Mesodermal cell (in vitro differentiated cells): ENCODE measurements around the gene IARS2.
A peak's percentile ranks its signal among the peaks of the same experiment; 100 is the strongest.
"Not testable (repeated sequence)": the region's sequence is repeated elsewhere in the genome, so short reads cannot be mapped to it uniquely, and the experiment has no call there.

Source experiments
- H3K27ac ChIP-seq: 2 replicates; pipeline ENCODE4 v1.7.0; 2013; ENCODE audit warnings: mild to moderate bottlenecking, low read depth, low read length, moderate library complexity; ENCODE audit not compliant: severe bottlenecking
- H3K36me3 ChIP-seq: 2 replicates; pipeline ENCODE4 v1.7.1; 2013; ENCODE audit warnings: mild to moderate bottlenecking, low read length, moderate library complexity; ENCODE audit not compliant: control insufficient read depth, insufficient read depth
- H3K4me1 ChIP-seq: one replicate; pipeline ENCODE4 v1.7.1; 2013; ENCODE audit warnings: mild to moderate bottlenecking, low read length; ENCODE audit not compliant: insufficient read depth, control insufficient read depth, poor library complexity, severe bottlenecking
- H3K4me3 ChIP-seq: 2 replicates; pipeline ENCODE4 v1.7.0; 2013; ENCODE audit warnings: low read length, control low read depth, mild to moderate bottlenecking; ENCODE audit not compliant: insufficient read depth, poor library complexity, severe bottlenecking; ENCODE audit errors: extremely low read depth
- H3K9me3 ChIP-seq: 2 replicates; pipeline ENCODE4 v1.7.1; 2013; ENCODE audit warnings: mild to moderate bottlenecking, low read length, moderate library complexity; ENCODE audit not compliant: control insufficient read depth
- whole genome bisulfite sequencing, 2 experiments: methylation state at CpG; one replicate each; pipeline ENCODE4 v1.1.5; 2013; ENCODE audit warnings: missing lambda C conversion rate in 2 of 2; ENCODE audit not compliant: insufficient coverage in 2 of 2; 5-methylcytosine and 5-hydroxymethylcytosine counted together

Gene IARS2

GRCh38 chr1:220076861-220077762 is 16.8 kb upstream of the IARS2 start:
- Histone ChIP-seq H3K9me3 (no peaks in the 10 kb centered on the region), H3K4me1 (no peaks in the 10 kb centered on the region), H3K36me3 (peaks cover 18% of the 10 kb centered on the region), H3K4me3 (no peak overlapping the region), H3K27ac (no peak overlapping the region)
- 100% methylated on average over 2 of the region's 4 CpGs; no CpG with 5 or more reads in 1 of the 2 experiments for WGBS, 2 experiments

GRCh38 chr1:220077887-220078286 is 16.0 kb upstream of the IARS2 start:
- Histone ChIP-seq H3K36me3 (peaks cover 11% of the 10 kb centered on the region), H3K9me3 (no peaks in the 10 kb centered on the region), H3K4me1 (no peaks in the 10 kb centered on the region), H3K27ac (no peak overlapping the region), H3K4me3 (no peak overlapping the region)
- 100% methylated on average over 2 of the region's 3 CpGs for WGBS, 2 experiments

GRCh38 chr1:220084460-220084859 is 9.5 kb upstream of the IARS2 start:
- Histone ChIP-seq H3K4me1 (no peaks in the 10 kb centered on the region), H3K9me3 (no peaks in the 10 kb centered on the region), H3K27ac (no peak overlapping the region), H3K4me3 (no peak overlapping the region), H3K36me3 (peaks cover 2% of the 10 kb centered on the region)
- no CpG with 5 or more reads among the region's 1 CpG for WGBS, 2 experiments

GRCh38 chr1:220086261-220086686 is 7.7 kb upstream of the IARS2 start:
- not testable (repeated sequence) for H3K4me1 ChIP-seq, H3K9me3 ChIP-seq, H3K36me3 ChIP-seq, H3K4me3 ChIP-seq, H3K27ac ChIP-seq
- WGBS, 2 experiments, result 84 to 91% methylated on average over 13 to 15 of the region's 15 CpGs

GRCh38 chr1:220089650-220090556 is 4.0 kb upstream of the IARS2 start, which contains the start of gene BPNT1:
BPNT1 (minus strand) TSS chr1:220089788; CDS start chr1:220079846, 9,942 bp downstream.
- Histone ChIP-seq H3K4me3 (peak within 1 kb of the TSS; percentile 65), H3K27ac (no peak within 1 kb of the TSS), H3K36me3 (no peaks in the 10 kb centered on the region), H3K4me1 (no peaks in the 10 kb centered on the region), H3K9me3 (no peaks in the 10 kb centered on the region)
- WGBS, 2 experiments, result 3 to 6% methylated on average over 20 to 28 of the region's 35 CpGs

- no peak overlapping the region for H3K4me3 ChIP-seq
- no peaks in the 10 kb centered on the region for H3K4me1 ChIP-seq
- WGBS, 2 experiments, result no CpG with 5 or more reads among the region's 1 CpG
- H3K9me3 ChIP-seq, result no peaks in the 10 kb centered on the region
- no peak overlapping the region for H3K27ac ChIP-seq
- H3K36me3 ChIP-seq, result peaks cover 18% of the 10 kb centered on the region
These were observed 1.2 kb upstream of the IARS2 start for GRCh38 chr1:220092694-220093093.

GRCh38 chr1:220093361-220094015 is 444 bp upstream of the IARS2 start:
- peaks cover 26% of the 10 kb centered on the region for H3K36me3 ChIP-seq
- no peaks in the 10 kb centered on the region for H3K9me3 ChIP-seq
- no peaks in the 10 kb centered on the region for H3K4me1 ChIP-seq
- peak overlapping the region; percentile 86 for H3K4me3 ChIP-seq
- 50 to 100% methylated on average over 2 to 3 of the region's 12 CpGs for WGBS, 2 experiments
- H3K27ac ChIP-seq, result peak overlapping the region; percentile 24

- Histone ChIP-seq H3K9me3 (no peaks in the 10 kb centered on the region), H3K4me3 (no peak overlapping the region), H3K27ac (no peak overlapping the region), H3K4me1 (no peaks in the 10 kb centered on the region), H3K36me3 (peaks cover 70% of the 10 kb centered on the region)
These were observed 5.9 kb downstream of the IARS2 start for GRCh38 chr1:220099826-220100225.

GRCh38 chr1:220110473-220110872 is 16.5 kb downstream of the IARS2 start:
- not testable (repeated sequence) for H3K9me3 ChIP-seq, H3K4me3 ChIP-seq, H3K27ac ChIP-seq, H3K4me1 ChIP-seq
- H3K36me3 ChIP-seq, result peaks cover 70% of the 10 kb centered on the region
- 90% methylated on average over 6 of the region's 6 CpGs for WGBS, 2 experiments

GRCh38 chr1:220112600-220112999 is 18.7 kb downstream of the IARS2 start:
- not testable (repeated sequence) for H3K9me3 ChIP-seq, H3K4me1 ChIP-seq, H3K4me3 ChIP-seq, H3K27ac ChIP-seq
- H3K36me3 ChIP-seq, result peaks cover 70% of the 10 kb centered on the region
- 90 to 92% methylated on average over 2 of the region's 4 CpGs for WGBS, 2 experiments
